ENCODE data around the gene P2RY8. TPM values are rescaled to one million over a fixed set of nuclear protein-coding genes. Genes with fewer than 3 reads are reported as not detected.

Gene P2RY8
- total RNA-seq, 1 experiment from 2014 or later, result not detected

- no TSS peak for BruUV-seq (replicated peaks)
- CTCF ChIA-PET, result no interaction called here
Measured at GRCh38 chrX:1506916-1507315, 30.1 kb downstream of the P2RY8 start.

GRCh38 chrX:1502853-1503252 is 34.1 kb downstream of the P2RY8 start:
- no TSS peak for BruUV-seq (replicated peaks)
- H3K4me1 Mint-ChIP-seq (ENCODE audit: low read depth, unreplicated experiment), result no peaks in the 10 kb centered on the region
- H3K36me3 Mint-ChIP-seq (ENCODE audit: insufficient read depth, unreplicated experiment), result no peaks in the 10 kb centered on the region
- no peaks in the 10 kb centered on the region for H3K9me3 Mint-ChIP-seq (ENCODE audit: low read depth, unreplicated experiment)
- H3K4me3 Mint-ChIP-seq (ENCODE audit: low read depth, unreplicated experiment), result no peak overlapping the region
- CTCF ChIA-PET, result no interaction called here
- intact Hi-C loops (cut with micrococcal nuclease; ENCODE audit: unreplicated experiment), result no loop called here
- H3K27me3 Mint-ChIP-seq (ENCODE audit: unreplicated experiment), result no peaks in the 10 kb centered on the region
- H3K27ac Mint-ChIP-seq (ENCODE audit: unreplicated experiment), result no peak overlapping the region
- TF ChIP-seq CTCF (IDR thresholded peaks at IDR 0.05; ENCODE audit: unreplicated experiment), result no peak
- DNase-seq, result no peak

More at GRCh38 chrX:1506916-1507315, 30.1 kb downstream of the P2RY8 start:
- H3K36me3 Mint-ChIP-seq (ENCODE audit: insufficient read depth, unreplicated experiment), result no peaks in the 10 kb centered on the region
- H3K27me3 Mint-ChIP-seq (ENCODE audit: unreplicated experiment), result peaks cover 9% of the 10 kb centered on the region
- peaks cover 2% of the 10 kb centered on the region for H3K9me3 Mint-ChIP-seq (ENCODE audit: low read depth, unreplicated experiment)
- no peak for DNase-seq
- H3K27ac Mint-ChIP-seq (ENCODE audit: unreplicated experiment), result no peak overlapping the region
- H3K4me3 Mint-ChIP-seq (ENCODE audit: low read depth, unreplicated experiment), result no peak overlapping the region
- no peaks in the 10 kb centered on the region for H3K4me1 Mint-ChIP-seq (ENCODE audit: low read depth, unreplicated experiment)
- intact Hi-C loops (cut with micrococcal nuclease; ENCODE audit: unreplicated experiment), result no loop called here
- no peak for TF ChIP-seq CTCF (IDR thresholded peaks at IDR 0.05; ENCODE audit: unreplicated experiment)

DNA sequence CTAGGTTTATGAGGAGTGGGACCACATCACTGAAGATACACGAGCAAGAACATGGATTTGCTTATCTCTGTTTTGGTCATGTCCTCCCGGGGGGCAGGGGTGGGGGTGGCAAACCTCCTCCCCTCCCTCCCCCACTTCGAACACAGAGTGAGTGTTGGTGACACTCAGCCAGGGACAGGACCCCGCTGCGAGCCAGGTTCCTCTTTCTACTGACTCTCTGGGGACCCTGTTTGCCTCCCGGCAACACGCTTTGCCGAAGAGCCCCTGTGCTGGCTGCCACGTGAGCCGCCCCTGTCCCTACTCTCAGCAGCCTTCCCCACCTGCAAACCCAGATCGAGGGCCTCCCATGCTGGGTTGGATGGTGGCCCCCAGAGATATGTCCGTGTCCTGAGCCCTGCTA is 34.7 kb downstream of the P2RY8 start:
- no peaks in the 10 kb centered on the region for H3K27me3 Mint-ChIP-seq (ENCODE audit: unreplicated experiment)
- no peak for TF ChIP-seq CTCF (IDR thresholded peaks at IDR 0.05; ENCODE audit: unreplicated experiment)
- H3K27ac Mint-ChIP-seq (ENCODE audit: unreplicated experiment), result no peak overlapping the region
- H3K4me3 Mint-ChIP-seq (ENCODE audit: low read depth, unreplicated experiment), result no peak overlapping the region
- no peak for DNase-seq
- no peaks in the 10 kb centered on the region for H3K36me3 Mint-ChIP-seq (ENCODE audit: insufficient read depth, unreplicated experiment)
- BruUV-seq (replicated peaks), result no TSS peak
- no peaks in the 10 kb centered on the region for H3K9me3 Mint-ChIP-seq (ENCODE audit: low read depth, unreplicated experiment)
- intact Hi-C loops (cut with micrococcal nuclease; ENCODE audit: unreplicated experiment), result no loop called here
- no peaks in the 10 kb centered on the region for H3K4me1 Mint-ChIP-seq (ENCODE audit: low read depth, unreplicated experiment)
- CTCF ChIA-PET, result no interaction called here

- Mint-ChIP-seq H3K27ac (ENCODE audit: unreplicated experiment) (no peak overlapping the region), H3K36me3 (ENCODE audit: insufficient read depth, unreplicated experiment) (no peaks in the 10 kb centered on the region), H3K9me3 (ENCODE audit: low read depth, unreplicated experiment) (no peaks in the 10 kb centered on the region), H3K4me3 (ENCODE audit: low read depth, unreplicated experiment) (no peak overlapping the region), H3K4me1 (ENCODE audit: low read depth, unreplicated experiment) (no peaks in the 10 kb centered on the region), H3K27me3 (ENCODE audit: unreplicated experiment) (no peaks in the 10 kb centered on the region)
- intact Hi-C loops (cut with micrococcal nuclease; ENCODE audit: unreplicated experiment), result no loop called here
- CTCF ChIA-PET, result no interaction called here
- TF ChIP-seq CTCF (IDR thresholded peaks at IDR 0.05; ENCODE audit: unreplicated experiment), result no peak
- DNase-seq, result no peak
- BruUV-seq (replicated peaks), result no TSS peak
Measured at GRCh38 chrX:1500701-1501624, 36.0 kb downstream of the P2RY8 start.
